Glutamatergic neuron (in vitro differentiated cells): ENCODE results near the gene RAD18. TPM values are rescaled to one million over a fixed set of nuclear protein-coding genes. Genes with fewer than 3 reads are reported as not detected.

ENCODE experiments used
- DNase-seq: peaks from one replicate; pipeline ENCODE4 v3.0.0; 2022
- H3K27ac Mint-ChIP-seq: one replicate; pipeline ENCODE4 v1.8.0; 2020; ENCODE audit warnings: mild to moderate bottlenecking, mixed read lengths, inconsistent platforms; ENCODE audit not compliant: unreplicated experiment
- H3K27me3 Mint-ChIP-seq: one replicate; pipeline ENCODE4 v1.8.0; 2020; ENCODE audit warnings: mild to moderate bottlenecking, moderate library complexity, mixed read lengths, inconsistent platforms; ENCODE audit not compliant: unreplicated experiment
- H3K36me3 Mint-ChIP-seq: one replicate; pipeline ENCODE4 v1.8.0; 2020; ENCODE audit warnings: mild to moderate bottlenecking, mixed read lengths, inconsistent platforms; ENCODE audit not compliant: unreplicated experiment
- H3K4me1 Mint-ChIP-seq: one replicate; pipeline ENCODE4 v1.8.0; 2020; ENCODE audit warnings: mild to moderate bottlenecking, low read depth, mixed read lengths, inconsistent platforms; ENCODE audit not compliant: unreplicated experiment
- H3K4me3 Mint-ChIP-seq: one replicate; pipeline ENCODE4 v1.8.0; 2020; ENCODE audit warnings: mild to moderate bottlenecking, mixed read lengths, inconsistent platforms; ENCODE audit not compliant: unreplicated experiment
- H3K9me3 Mint-ChIP-seq: one replicate; pipeline ENCODE4 v1.8.0; 2020; ENCODE audit warnings: mild to moderate bottlenecking, moderate library complexity, mixed read lengths, inconsistent platforms; ENCODE audit not compliant: unreplicated experiment
- CTCF ChIP-seq: fragments of 200-600 bp; sonication (generic); IDR thresholded peaks from one replicate; pipeline ENCODE4 v1.5.0; 2021; ENCODE audit not compliant: partially characterized antibody, unreplicated experiment
- total RNA-seq: library from RNA; stranded (reverse); fragmentation: NEBNext Ultra II Directional; extraction: Animal tissue kit (Norgen Biotek cat#: 25700); gene quantifications from one replicate; pipeline ENCODE4 v1.2.1, GENCODE V29; 2021; ENCODE audit not compliant: unreplicated experiment

Gene RAD18
- total RNA-seq, 1 donor from 2014 or later = 11.9 TPM

DNA sequence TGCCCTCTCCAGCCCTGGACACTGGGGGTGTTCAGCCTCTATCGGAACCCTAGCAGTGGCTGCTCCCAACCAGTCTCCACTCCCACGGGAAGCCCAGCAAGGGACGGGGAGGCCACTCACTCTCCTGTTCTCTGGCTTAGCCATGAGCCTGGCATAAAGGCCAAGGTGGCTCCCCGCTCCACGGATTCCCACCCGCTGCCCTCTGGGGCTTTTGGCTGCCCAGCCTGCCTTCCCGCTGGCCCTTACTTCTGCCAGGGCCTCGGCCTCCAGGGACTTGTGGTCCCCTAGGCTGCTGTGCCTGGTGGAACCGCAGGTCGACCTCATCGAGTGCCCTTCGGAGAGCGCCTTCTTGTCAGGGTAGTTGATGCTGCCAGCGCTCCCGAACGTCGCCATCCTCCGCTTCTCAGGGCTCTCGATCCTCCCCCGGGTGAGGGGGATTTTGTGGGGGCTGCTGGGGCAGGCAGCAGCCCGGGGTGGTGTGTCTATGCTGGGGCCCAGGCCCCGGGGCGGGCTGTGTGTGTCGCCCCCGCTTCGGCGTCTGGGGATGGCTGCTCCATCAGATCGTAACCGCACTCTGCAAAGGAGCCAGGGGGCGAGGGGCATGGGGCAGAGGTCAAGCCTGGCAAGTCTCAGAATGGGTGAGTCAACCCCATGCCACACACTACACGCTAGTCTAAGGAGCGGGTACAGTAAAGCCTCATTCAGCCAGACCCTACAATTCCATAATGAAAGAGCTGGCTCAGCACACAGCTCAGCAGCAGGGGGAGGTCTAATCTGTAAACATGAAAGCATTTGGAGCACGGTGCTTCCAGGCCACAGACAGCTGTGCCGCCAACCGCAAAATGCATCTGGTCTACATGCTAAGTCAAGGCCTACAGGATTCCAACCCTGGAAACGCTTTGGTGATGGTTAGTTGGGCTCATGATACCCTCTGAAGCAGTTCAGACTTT, 27.3 kb upstream of the RAD18 start:
- peaks cover 6% of the 10 kb centered on the region for H3K9me3 Mint-ChIP-seq

DNA sequence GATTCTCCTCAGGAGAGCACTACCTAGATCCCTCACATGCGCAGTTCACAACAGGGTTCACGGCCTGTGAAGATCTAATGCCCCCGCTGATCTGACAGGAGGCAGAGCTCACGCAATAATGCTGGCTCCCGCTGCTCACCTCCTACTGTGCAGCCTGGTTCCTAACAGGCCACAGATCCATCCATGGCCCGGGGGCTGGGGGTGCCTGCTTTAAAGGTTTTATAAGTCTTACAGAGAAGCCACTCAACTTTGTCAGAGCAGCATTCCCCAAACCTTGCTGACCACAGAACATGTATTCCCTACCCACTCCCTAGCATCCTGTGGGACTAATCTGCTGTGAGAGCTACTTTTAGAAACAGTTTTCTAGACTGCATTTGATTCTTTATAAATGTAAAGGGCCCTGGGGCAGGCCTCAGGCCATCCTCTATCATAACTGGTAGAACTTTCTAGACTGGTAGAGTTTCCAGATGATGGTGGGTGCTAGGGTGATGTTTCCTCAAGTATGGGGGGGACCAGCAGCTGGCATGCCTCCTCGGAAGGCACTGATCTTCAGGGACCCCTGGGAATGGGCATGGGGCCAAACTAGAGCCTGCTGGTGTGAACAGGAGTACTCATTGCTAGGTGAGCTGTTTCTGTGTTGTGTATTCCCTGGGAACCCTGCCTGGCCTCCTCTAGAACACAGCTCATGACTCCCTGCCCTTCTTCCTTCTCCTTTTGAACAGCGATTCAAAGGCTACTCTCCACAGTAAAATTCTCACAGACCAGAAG, 25.7 kb upstream of the RAD18 start:
- peak overlapping the region; percentile 67 for H3K27ac Mint-ChIP-seq
- H3K36me3 Mint-ChIP-seq = no peaks in the 10 kb centered on the region
- H3K27me3 Mint-ChIP-seq = peaks cover 5% of the 10 kb centered on the region
- H3K9me3 Mint-ChIP-seq = peaks cover 2% of the 10 kb centered on the region
- H3K4me1 Mint-ChIP-seq = peaks cover 30% of the 10 kb centered on the region
- H3K4me3 Mint-ChIP-seq = no peak overlapping the region
- DNase-seq = no peak
- TF ChIP-seq CTCF = no peak

More for the DNA sequence above, 27.3 kb upstream of the RAD18 start:
- DNase-seq = no peak
- TF ChIP-seq CTCF = no peak
- Mint-ChIP-seq H3K27me3 (peaks cover 5% of the 10 kb centered on the region), H3K27ac (no peak overlapping the region), H3K36me3 (no peaks in the 10 kb centered on the region), H3K4me1 (peaks cover 35% of the 10 kb centered on the region), H3K4me3 (no peak overlapping the region)

DNA sequence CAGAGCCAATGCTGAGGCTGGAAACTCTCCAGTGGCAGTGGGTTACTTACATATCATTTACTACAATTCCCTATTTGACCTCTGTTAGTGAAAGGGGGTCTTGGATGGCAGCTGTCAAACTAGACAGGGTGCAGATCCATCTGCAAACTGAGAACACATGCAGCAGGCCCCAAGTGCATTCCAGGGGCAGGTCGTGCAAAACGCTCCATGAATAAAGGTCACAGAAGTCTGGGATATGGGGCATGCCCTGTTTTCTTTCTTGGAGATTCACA, 25.0 kb upstream of the RAD18 start:
- Mint-ChIP-seq H3K4me3 (no peak overlapping the region), H3K36me3 (peaks cover 4% of the 10 kb centered on the region), H3K4me1 (peaks cover 35% of the 10 kb centered on the region), H3K27ac (peak overlapping the region; percentile 67), H3K27me3 (peaks cover 4% of the 10 kb centered on the region), H3K9me3 (peaks cover 4% of the 10 kb centered on the region)
- DNase-seq = no peak
- no peak for TF ChIP-seq CTCF

DNA sequence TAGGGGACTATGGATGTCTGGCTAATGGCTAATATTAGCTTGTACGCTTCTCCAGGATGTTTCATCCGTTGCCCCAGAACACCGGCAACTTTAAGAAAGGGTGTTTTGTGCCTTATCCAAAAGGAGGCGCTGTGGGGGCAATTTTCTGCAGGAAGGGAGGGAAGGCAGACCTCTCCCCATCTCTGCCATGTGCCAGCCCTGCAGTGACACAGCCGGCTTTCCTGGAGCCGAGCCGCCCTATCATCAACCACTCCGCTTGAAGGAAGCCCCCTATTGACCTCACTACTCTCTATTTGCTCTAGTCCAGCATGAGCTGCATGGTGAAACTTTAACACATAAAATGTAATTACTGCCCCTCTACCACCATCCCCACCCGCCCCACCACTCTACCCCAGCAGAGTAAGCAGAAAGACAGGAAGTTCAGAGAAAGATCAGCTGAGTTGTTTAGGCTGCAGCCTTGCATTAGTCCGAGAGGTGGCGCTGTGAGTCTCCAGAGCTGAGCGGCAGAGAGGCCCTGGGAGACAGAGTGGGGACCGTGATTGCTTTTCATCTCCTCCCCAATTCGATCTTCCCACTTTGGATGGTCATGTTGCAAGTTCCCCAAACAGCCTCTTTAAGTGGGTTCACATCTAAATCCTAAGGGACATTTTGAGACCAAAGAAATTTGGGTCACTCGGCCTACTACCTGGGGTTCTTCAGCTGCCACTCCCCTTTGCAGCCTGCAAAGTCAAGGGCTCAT, 24.5 kb upstream of the RAD18 start:
- Mint-ChIP-seq H3K36me3 (peaks cover 4% of the 10 kb centered on the region), H3K9me3 (peaks cover 4% of the 10 kb centered on the region), H3K4me3 (no peak overlapping the region), H3K27me3 (peaks cover 4% of the 10 kb centered on the region), H3K4me1 (peaks cover 36% of the 10 kb centered on the region), H3K27ac (peak overlapping the region; percentile 67)
- TF ChIP-seq CTCF = peak; percentile 82
- DNase-seq = peak; percentile 81
